CD4-positive, alpha-beta T cell (primary cell): ENCODE data around the gene SUMF1. TPM values are rescaled to one million over a fixed set of nuclear protein-coding genes. Genes with fewer than 3 reads are reported as not detected.

Source experiments
- ATAC-seq: fragments of 200-7000 bp; cut with Tn5 transposase; one replicate; pipeline ENCODE4 v1.10.0; 2022; ENCODE audit warnings: mild to moderate bottlenecking; ENCODE audit not compliant: poor library complexity
- CTCF ChIA-PET: fragments of 350-600 bp; sonication (Branson Sonifier 250); formaldehyde crosslinking; loops from one replicate; lab custom pipeline; 2021; ENCODE audit warnings: antibody characterized with exemption, inconsistent platforms; lab: Charles Lee
- POLR2A ChIA-PET: fragments of 350-600 bp; sonication (Branson Sonifier 250); formaldehyde crosslinking; loops from one replicate; lab custom pipeline; 2021; ENCODE audit warnings: antibody characterized with exemption, inconsistent platforms; lab: Charles Lee
- DNase-seq, 14 experiments: peaks; one replicate each; pipeline ENCODE4 v3.0.0-alpha.2; 2013 to 2020; ENCODE audit warnings: mixed read lengths in 2 of 14
- H3K27ac ChIP-seq, 2 donors: one replicate each; pipeline versions ENCODE4 v1.5.1 to v1.7.0; 2013; ENCODE audit warnings: low read length in 2 of 2, low read depth in 1 of 2, mild to moderate bottlenecking in 1 of 2
- H3K27me3 ChIP-seq, 2 experiments: 1 replicate in 1 of 2; 2 replicates in 1 of 2; pipeline versions ENCODE4 v1.6.1 to v1.7.0; 2013; ENCODE audit warnings: low read length in 2 of 2, control low read depth in 1 of 2, mild to moderate bottlenecking in 1 of 2, moderate library complexity in 1 of 2; ENCODE audit not compliant: insufficient read depth in 2 of 2, control insufficient read depth in 1 of 2
- H3K36me3 ChIP-seq: one replicate; pipeline ENCODE4 v1.6.1; 2013; ENCODE audit warnings: low read length, control low read depth; ENCODE audit not compliant: insufficient read depth
- H3K4me1 ChIP-seq: one replicate; pipeline ENCODE4 v1.6.1; 2013; ENCODE audit warnings: low read length, control low read depth; ENCODE audit not compliant: insufficient read depth
- H3K4me3 ChIP-seq: one replicate; pipeline ENCODE4 v1.5.1; 2013; ENCODE audit warnings: mild to moderate bottlenecking, low read length, moderate library complexity
- H3K9me3 ChIP-seq, 2 experiments: 1 replicate in 1 of 2; 2 replicates in 1 of 2; pipeline versions ENCODE4 v1.6.1 to v1.7.0; 2013; ENCODE audit warnings: low read length in 2 of 2, mild to moderate bottlenecking in 2 of 2, control low read depth in 1 of 2, moderate library complexity in 1 of 2; ENCODE audit not compliant: control insufficient read depth in 1 of 2, insufficient read depth in 1 of 2
- H3K27ac Mint-ChIP-seq: one replicate; pipeline ENCODE4 v1.8.0; 2020; ENCODE audit warnings: mixed read lengths
- H3K27me3 Mint-ChIP-seq: one replicate; pipeline ENCODE4 v1.8.0; 2021; ENCODE audit warnings: mixed read lengths
- H3K36me3 Mint-ChIP-seq: one replicate; pipeline ENCODE4 v1.8.0; 2021; ENCODE audit warnings: low read depth, mixed read lengths
- H3K4me1 Mint-ChIP-seq: one replicate; pipeline ENCODE4 v1.8.0; 2021; ENCODE audit warnings: low read depth, mixed read lengths
- H3K4me3 Mint-ChIP-seq: one replicate; pipeline ENCODE4 v1.8.0; 2020; ENCODE audit warnings: mild to moderate bottlenecking, mixed read lengths
- H3K9me3 Mint-ChIP-seq: one replicate; pipeline ENCODE4 v1.8.0; 2020; ENCODE audit warnings: mixed read lengths
- intact Hi-C, 2 experiments: fragments of 100-400 bp; cut with DNase I in 1 of 2; cut with micrococcal nuclease in 1 of 2; formaldehyde crosslinking; loops; one replicate each; pipeline versions ENCODE4 v1.15.1 to v1.9.0; 2023 to 2025; cut with DNase I, micrococcal nuclease
- total RNA-seq, 174 experiments: library from RNA in 2 of 174; stranded (reverse) in 2 of 174; gene quantifications; one replicate each; pipeline ENCODE4 v1.2.3 and lab custom pipeline; 2021 to 2026
- TF ChIP-seq, protein P1 (sequence below): fragments of 200-600 bp; IDR thresholded peaks from one replicate; pipeline ENCODE4 v1.8.0; 2022; ENCODE audit warnings: antibody characterized with exemption, mild to moderate bottlenecking

Gene SUMF1
- total RNA-seq, 2 experiments from 2014 or later = 7.0 to 8.1 TPM

- POLR2A ChIA-PET = no interaction called here
- no peak for ATAC-seq
These were observed 145.3 kb downstream of the SUMF1 start for GRCh38 chr3:4321732-4322131.

DNA sequence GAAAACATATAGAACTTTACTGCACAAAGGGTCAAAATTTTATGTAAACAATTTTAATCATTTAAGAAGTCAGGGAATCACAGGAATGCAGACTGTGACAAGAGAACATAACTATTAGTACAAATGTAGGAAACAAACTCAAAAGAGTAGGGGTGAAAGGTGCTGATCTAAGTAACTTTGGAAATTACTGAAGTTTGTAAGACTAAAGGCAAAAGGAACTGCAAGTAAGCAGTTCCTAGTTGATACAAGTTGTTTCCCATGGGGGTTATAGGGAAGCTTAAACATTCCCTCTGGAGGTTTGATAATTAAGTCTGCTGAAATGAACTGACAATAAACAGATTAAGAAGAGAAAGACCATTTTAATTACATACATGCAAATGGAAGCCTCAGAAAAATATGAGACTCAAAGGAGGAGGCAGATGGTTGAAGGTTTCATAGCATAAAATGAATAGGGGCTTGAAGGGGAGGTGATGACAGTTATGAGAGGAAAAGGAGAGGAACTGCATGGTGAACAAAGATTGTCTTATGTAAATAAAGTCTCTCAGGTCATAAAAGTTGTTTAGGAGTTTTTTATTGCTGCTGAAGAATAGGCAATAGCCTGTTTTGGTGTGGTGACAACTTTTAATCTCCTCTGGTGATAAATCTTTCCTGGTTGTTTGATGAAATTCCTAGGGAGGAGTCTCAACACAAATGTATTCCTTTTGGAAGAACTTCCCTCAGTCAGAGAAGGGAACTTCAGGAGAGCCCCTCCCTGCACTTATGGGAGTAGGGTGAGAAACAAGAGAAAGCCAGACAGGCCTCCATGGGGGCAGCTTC is 146.8 kb downstream of the SUMF1 start:
- CTCF ChIA-PET = interaction anchor here (1.5 kb wide), 1 partner anchor 30 kb away, joined by 4 read pairs; no protein-coding TSS in a partner anchor
- H3K27ac ChIP-seq = no peak overlapping the region
- no peaks in the 10 kb centered on the region for H3K27me3 ChIP-seq
- no peak overlapping the region for H3K4me3 Mint-ChIP-seq
- H3K36me3 Mint-ChIP-seq = peaks cover 23% of the 10 kb centered on the region
- POLR2A ChIA-PET = no interaction called here
- no peaks in the 10 kb centered on the region for H3K4me1 ChIP-seq
- no peaks in the 10 kb centered on the region for H3K27me3 Mint-ChIP-seq
- intact Hi-C loops = no loop called here
- H3K9me3 Mint-ChIP-seq = no peaks in the 10 kb centered on the region
- TF ChIP-seq, protein P1, sequence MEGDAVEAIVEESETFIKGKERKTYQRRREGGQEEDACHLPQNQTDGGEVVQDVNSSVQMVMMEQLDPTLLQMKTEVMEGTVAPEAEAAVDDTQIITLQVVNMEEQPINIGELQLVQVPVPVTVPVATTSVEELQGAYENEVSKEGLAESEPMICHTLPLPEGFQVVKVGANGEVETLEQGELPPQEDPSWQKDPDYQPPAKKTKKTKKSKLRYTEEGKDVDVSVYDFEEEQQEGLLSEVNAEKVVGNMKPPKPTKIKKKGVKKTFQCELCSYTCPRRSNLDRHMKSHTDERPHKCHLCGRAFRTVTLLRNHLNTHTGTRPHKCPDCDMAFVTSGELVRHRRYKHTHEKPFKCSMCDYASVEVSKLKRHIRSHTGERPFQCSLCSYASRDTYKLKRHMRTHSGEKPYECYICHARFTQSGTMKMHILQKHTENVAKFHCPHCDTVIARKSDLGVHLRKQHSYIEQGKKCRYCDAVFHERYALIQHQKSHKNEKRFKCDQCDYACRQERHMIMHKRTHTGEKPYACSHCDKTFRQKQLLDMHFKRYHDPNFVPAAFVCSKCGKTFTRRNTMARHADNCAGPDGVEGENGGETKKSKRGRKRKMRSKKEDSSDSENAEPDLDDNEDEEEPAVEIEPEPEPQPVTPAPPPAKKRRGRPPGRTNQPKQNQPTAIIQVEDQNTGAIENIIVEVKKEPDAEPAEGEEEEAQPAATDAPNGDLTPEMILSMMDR = no peak
- no peaks in the 10 kb centered on the region for H3K9me3 ChIP-seq
- ATAC-seq = no peak
- no peaks in the 10 kb centered on the region for H3K36me3 ChIP-seq
- DNase-seq = no peak
- peaks cover 4% of the 10 kb centered on the region for H3K4me1 Mint-ChIP-seq
- no peak overlapping the region for H3K27ac Mint-ChIP-seq
- H3K4me3 ChIP-seq = no peak overlapping the region

More at GRCh38 chr3:4321732-4322131, 145.3 kb downstream of the SUMF1 start:
- Histone ChIP-seq H3K27ac (no peak overlapping the region), H3K9me3 (no peaks in the 10 kb centered on the region), H3K4me1 (no peaks in the 10 kb centered on the region), H3K27me3 (no peaks in the 10 kb centered on the region), H3K4me3 (no peak overlapping the region), H3K36me3 (no peaks in the 10 kb centered on the region)
- Mint-ChIP-seq H3K36me3 (peaks cover 15% of the 10 kb centered on the region), H3K27me3 (no peaks in the 10 kb centered on the region), H3K4me3 (no peak overlapping the region), H3K4me1 (peaks cover 4% of the 10 kb centered on the region), H3K27ac (no peak overlapping the region), H3K9me3 (no peaks in the 10 kb centered on the region)
- TF ChIP-seq, protein P1 = no peak
- CTCF ChIA-PET = interaction anchor here (1.5 kb wide), 1 partner anchor 29 kb away, joined by 4 read pairs; no protein-coding TSS in a partner anchor
- intact Hi-C loops = no loop called here
- no peak for DNase-seq

DNA sequence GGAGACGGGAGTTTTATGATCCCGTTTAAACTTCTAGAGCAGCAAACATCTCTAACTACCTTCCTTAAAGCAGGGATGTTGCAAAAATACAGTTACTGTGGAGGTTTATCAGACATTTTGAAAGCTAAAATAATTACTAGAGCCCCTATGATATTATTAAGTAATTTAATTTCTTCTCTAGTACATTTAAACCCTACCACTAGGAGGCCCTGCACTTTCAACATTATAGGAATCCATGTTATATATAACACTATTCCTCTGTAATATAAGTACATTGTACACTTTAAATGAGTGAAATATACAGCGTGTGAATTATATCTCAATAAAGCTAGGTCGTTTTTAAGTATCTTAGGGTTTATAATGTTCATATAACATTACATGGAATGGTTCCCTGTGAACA is 152.4 kb downstream of the SUMF1 start:
- H3K4me3 ChIP-seq = no peak overlapping the region
- ATAC-seq = no peak
- Mint-ChIP-seq H3K9me3 (no peaks in the 10 kb centered on the region), H3K27me3 (no peaks in the 10 kb centered on the region), H3K36me3 (peaks cover 57% of the 10 kb centered on the region), H3K4me3 (no peak overlapping the region), H3K4me1 (peaks cover 12% of the 10 kb centered on the region), H3K27ac (no peak overlapping the region)
- H3K9me3 ChIP-seq = no peaks in the 10 kb centered on the region
- ChIA-PET CTCF (no interaction called here), POLR2A (no interaction called here)
- no peak for DNase-seq
- TF ChIP-seq, protein P1 = no peak
- no peaks in the 10 kb centered on the region for H3K4me1 ChIP-seq
- H3K27me3 ChIP-seq = no peaks in the 10 kb centered on the region
- H3K27ac ChIP-seq = no peak overlapping the region
- peaks cover 6% of the 10 kb centered on the region for H3K36me3 ChIP-seq
- intact Hi-C loops = no loop called here
